PC-3 (cell line): ENCODE measurements around the gene ACVR2A. TPM values are rescaled to one million over a fixed set of nuclear protein-coding genes. Genes with fewer than 3 reads are reported as not detected.
A peak's percentile ranks its signal among the peaks of the same experiment; 100 is the strongest.

ENCODE experiments used
- ATAC-seq: fragments of 200-7000 bp; cut with Tn5 transposase; 2 replicates; pipeline ENCODE4 v1.9.1; 2020; ENCODE audit warnings: mild to moderate bottlenecking, moderate library complexity
- BruUV-seq: library from RNA; stranded (reverse); fragments of 400-500 nt; replicated peaks from 2 replicates; lab custom pipeline; 2021; lab: Mats Ljungman, UMichigan
- CTCF ChIA-PET: fragments of 300-600 bp; sonication (Branson Sonifier 250); formaldehyde crosslinking; loops from one replicate; lab custom pipeline; 2022; ENCODE audit warnings: antibody characterized with exemption; lab: Charles Lee
- POLR2A ChIA-PET: fragments of 300-600 bp; sonication (Branson Sonifier 250); formaldehyde crosslinking; loops from one replicate; lab custom pipeline; 2022; ENCODE audit warnings: antibody characterized with exemption; ENCODE audit not compliant: unreplicated experiment; lab: Charles Lee
- DNase-seq: peaks from one replicate; pipeline ENCODE4 v3.0.0-alpha.2; 2015
- H2AFZ ChIP-seq: fragments of 300-600 bp; sonication (generic); 2 replicates; pipeline ENCODE4 v1.6.0; 2016; ENCODE audit warnings: antibody characterized with exemption, low read length
- H3F3A ChIP-seq: fragments of 300-600 bp; sonication (generic); one replicate; pipeline ENCODE4 v1.6.0; 2017; ENCODE audit warnings: antibody characterized with exemption, low read length, control low read depth, mild to moderate bottlenecking; ENCODE audit not compliant: unreplicated experiment
- H3K27ac ChIP-seq: fragments of 300-600 bp; sonication (generic); 2 replicates; pipeline ENCODE4 v1.5.1; 2016; ENCODE audit warnings: mild to moderate bottlenecking, low read length
- H3K27me3 ChIP-seq: fragments of 300-600 bp; sonication (generic); 2 replicates; pipeline ENCODE4 v1.6.1; 2016; ENCODE audit warnings: low read length, mixed read lengths
- H3K36me3 ChIP-seq: fragments of 300-600 bp; sonication (generic); 2 replicates; pipeline ENCODE4 v1.6.1; 2016; ENCODE audit warnings: low read depth, mixed run types, low read length, mixed read lengths
- H3K4me1 ChIP-seq: fragments of 300-600 bp; sonication (generic); 2 replicates; pipeline ENCODE4 v1.5.1; 2016; ENCODE audit warnings: low read length; ENCODE audit not compliant: insufficient read depth
- H3K4me2 ChIP-seq: fragments of 300-600 bp; sonication (generic); 2 replicates; pipeline ENCODE4 v1.6.0; 2016; ENCODE audit warnings: low read length
- H3K4me3 ChIP-seq: fragments of 300-600 bp; sonication (generic); 2 replicates; pipeline ENCODE4 v1.5.1; 2016; ENCODE audit warnings: mild to moderate bottlenecking, low read length, mixed read lengths
- H3K79me2 ChIP-seq: fragments of 300-600 bp; sonication (generic); 2 replicates; pipeline ENCODE4 v1.6.1; 2017; ENCODE audit warnings: low read length, mixed read lengths
- H3K9ac ChIP-seq: fragments of 300-600 bp; sonication (generic); 2 replicates; pipeline ENCODE4 v1.6.0; 2016; ENCODE audit warnings: mild to moderate bottlenecking, low read length
- H3K9me2 ChIP-seq: fragments of 300-600 bp; sonication (generic); replicated peaks from 2 replicates; pipeline ENCODE4 v1.6.1; 2016; ENCODE audit warnings: mixed run types, low read length, mixed read lengths
- H3K9me3 ChIP-seq: fragments of 300-600 bp; sonication (generic); 2 replicates; pipeline ENCODE4 v1.6.1; 2016; ENCODE audit warnings: low read length, mixed read lengths
- H4K20me1 ChIP-seq: fragments of 300-600 bp; sonication (generic); 2 replicates; pipeline ENCODE4 v1.6.1; 2016; ENCODE audit warnings: low read length, mixed read lengths
- CTCF ChIP-seq: fragments of 300-600 bp; sonication (generic); conservative IDR thresholded peaks from 2 replicates; pipeline ENCODE4 v1.5.1; 2017; ENCODE audit warnings: antibody characterized with exemption, low read depth, mild to moderate bottlenecking, low read length
- EZH2 ChIP-seq: fragments of 300-600 bp; sonication (generic); IDR thresholded peaks from one replicate; pipeline ENCODE4 v1.6.1; 2017; ENCODE audit warnings: antibody characterized with exemption, mild to moderate bottlenecking, low read length; ENCODE audit not compliant: unreplicated experiment
- EZH2phosphoT487 ChIP-seq: fragments of 300-600 bp; sonication (generic); IDR thresholded peaks from 2 replicates; pipeline ENCODE4 v1.6.1; 2018; ENCODE audit warnings: mild to moderate bottlenecking, antibody characterized with exemption, low read length, borderline replicate concordance
- intact Hi-C: fragments of 100-400 bp; cut with micrococcal nuclease; formaldehyde crosslinking; loops from 2 replicates; pipeline ENCODE4 v1.9.0; 2023
- total RNA-seq: library from RNA; depleted of rRNA; stranded (reverse); fragments of >200 nt; gene quantifications from 2 replicates; pipeline ENCODE4 v1.2.3, GENCODE V29; 2014

Gene ACVR2A
- total RNA-seq, 1 experiment from 2014 or later = 6.5 TPM

- ChIA-PET POLR2A (no interaction called here), CTCF (no interaction called here)
- Histone ChIP-seq H3K9ac (no peak overlapping the region), H3K4me3 (no peak overlapping the region), H4K20me1 (no peaks in the 10 kb centered on the region), H2AFZ (no peak overlapping the region), H3K36me3 (no peaks in the 10 kb centered on the region), H3K79me2 (no peaks in the 10 kb centered on the region), H3K9me2 (no peaks in the 10 kb centered on the region), H3K4me1 (peaks cover 11% of the 10 kb centered on the region), H3K27me3 (no peaks in the 10 kb centered on the region), H3K27ac (no peak overlapping the region), H3K4me2 (no peak overlapping the region), H3F3A (no peaks in the 10 kb centered on the region), H3K9me3 (no peaks in the 10 kb centered on the region)
- ATAC-seq (no peak), DNase-seq (no peak)
- BruUV-seq = no TSS peak
- no peak for TF ChIP-seq CTCF
- TF ChIP-seq EZH2phosphoT487 = no peak
- TF ChIP-seq EZH2 = no peak
- intact Hi-C loops = no loop called here
These were observed 64.3 kb downstream of the ACVR2A start for GRCh38 chr2:147909178-147909577.

- ATAC-seq (peak; percentile 37), DNase-seq (peak; percentile 84)
- CTCF ChIA-PET = interaction anchor here (0.5 to 1.4 kb wide), 9 partner anchors 24 to 1177 kb away, joined by 3 to 9 read pairs (median 6); partner anchors contain the start of gene ACVR2A
- no TSS peak for BruUV-seq
- no peak overlapping the region for H3K4me3 ChIP-seq
- H3K9me3 ChIP-seq = no peaks in the 10 kb centered on the region
- H4K20me1 ChIP-seq = no peaks in the 10 kb centered on the region
- H3K79me2 ChIP-seq = no peaks in the 10 kb centered on the region
- H3K4me1 ChIP-seq = peaks cover 7% of the 10 kb centered on the region
- POLR2A ChIA-PET = interaction anchor here (0.5 to 0.7 kb wide), 2 partner anchors 92 to 331 kb away, joined by 4 to 8 read pairs; no protein-coding TSS in a partner anchor
- no peak overlapping the region for H3K9ac ChIP-seq
- no peak overlapping the region for H3K4me2 ChIP-seq
- H3K27me3 ChIP-seq = no peaks in the 10 kb centered on the region
- no peaks in the 10 kb centered on the region for H3K9me2 ChIP-seq
- H3F3A ChIP-seq = no peaks in the 10 kb centered on the region
- intact Hi-C loops = loop anchor here (1.0 to 5.0 kb wide), 9 partner anchors 64 to 1177 kb away; no protein-coding TSS in a partner anchor
- H3K27ac ChIP-seq = no peak overlapping the region
- TF ChIP-seq CTCF (peak; percentile 84), EZH2 (no peak)
- no peaks in the 10 kb centered on the region for H3K36me3 ChIP-seq
- H2AFZ ChIP-seq = no peak overlapping the region
These were observed 66.2 kb downstream of the ACVR2A start for GRCh38 chr2:147910990-147911473.

GRCh38 chr2:147913701-147914480 lies 69.1 kb downstream of the ACVR2A start:
- H3K36me3 ChIP-seq = no peaks in the 10 kb centered on the region
- DNase-seq (no peak), ATAC-seq (peak; percentile 22; the same call in 1 of the 2 replicates)
- H3K27me3 ChIP-seq = no peaks in the 10 kb centered on the region
- CTCF ChIA-PET = no interaction called here
- BruUV-seq = no TSS peak
- POLR2A ChIA-PET = no interaction called here
- H4K20me1 ChIP-seq = no peaks in the 10 kb centered on the region
- H3K9me3 ChIP-seq = no peaks in the 10 kb centered on the region
- no peaks in the 10 kb centered on the region for H3K79me2 ChIP-seq
- H3K9me2 ChIP-seq = no peaks in the 10 kb centered on the region
- H3K4me3 ChIP-seq = no peak overlapping the region
- peaks cover 7% of the 10 kb centered on the region for H3K4me1 ChIP-seq
- no peaks in the 10 kb centered on the region for H3F3A ChIP-seq
- H3K27ac ChIP-seq = no peak overlapping the region
- intact Hi-C loops = loop anchor here (5.0 kb wide), 4 partner anchors 202 to 622 kb away; no protein-coding TSS in a partner anchor
- no peak overlapping the region for H3K4me2 ChIP-seq
- H3K9ac ChIP-seq = no peak overlapping the region
- TF ChIP-seq EZH2 (no peak), EZH2phosphoT487 (no peak), CTCF (no peak)
- H2AFZ ChIP-seq = no peak overlapping the region
